Neural progenitor cell (in vitro differentiated cells): Measurements from ENCODE around the gene MZF1. TPM values are rescaled to one million over a fixed set of nuclear protein-coding genes. Genes with fewer than 3 reads are reported as not detected.

Experiments used
- DNase-seq: peaks from one replicate; pipeline ENCODE4 v3.0.0-alpha.2; 2016; ENCODE audit warnings: low spot score
- H2AFZ ChIP-seq: fragments of 200-600 bp; sonication (generic); replicated peaks from 2 replicates; pipeline ENCODE4 v1.6.1; 2016; ENCODE audit warnings: antibody characterized with exemption
- H3F3A ChIP-seq: fragments of 200-600 bp; sonication (generic); 2 replicates; pipeline ENCODE4 v1.6.1; 2016; ENCODE audit warnings: antibody characterized with exemption, low read depth
- H3K27ac ChIP-seq: fragments of 200-600 bp; sonication (generic); 2 replicates; pipeline ENCODE4 v1.5.1; 2016; ENCODE audit warnings: mild to moderate bottlenecking
- H3K27me3 ChIP-seq: fragments of 200-600 bp; sonication (generic); 2 replicates; pipeline ENCODE4 v1.6.1; 2016; ENCODE audit warnings: mild to moderate bottlenecking, moderate library complexity
- H3K36me3 ChIP-seq: fragments of 200-600 bp; sonication (generic); 2 replicates; pipeline ENCODE4 v1.5.1; 2016
- H3K4me1 ChIP-seq: fragments of 200-600 bp; sonication (generic); 2 replicates; pipeline ENCODE4 v1.6.1; 2016; ENCODE audit warnings: mixed run types
- H3K4me2 ChIP-seq: fragments of 200-600 bp; sonication (generic); 2 replicates; pipeline ENCODE4 v1.6.1; 2016
- H3K4me3 ChIP-seq: fragments of 200-600 bp; sonication (generic); 2 replicates; pipeline ENCODE4 v1.5.1; 2016
- H3K79me2 ChIP-seq: fragments of 200-600 bp; sonication (generic); 2 replicates; pipeline ENCODE4 v1.6.1; 2016; ENCODE audit warnings: low read depth
- H3K9ac ChIP-seq: fragments of 200-600 bp; sonication (generic); 2 replicates; pipeline ENCODE4 v1.6.1; 2016
- H3K9me3 ChIP-seq: fragments of 200-600 bp; sonication (generic); 2 replicates; pipeline ENCODE4 v1.5.1; 2016; ENCODE audit warnings: low read depth
- H4K20me1 ChIP-seq: fragments of 200-600 bp; sonication (generic); 2 replicates; pipeline ENCODE4 v1.6.1; 2016; ENCODE audit warnings: low read depth
- H3K27ac Mint-ChIP-seq: 3 replicates; pipeline ENCODE4 v1.8.0; 2021; ENCODE audit warnings: mixed read lengths
- H3K27me3 Mint-ChIP-seq: 2 replicates; pipeline ENCODE4 v1.8.0; 2022; ENCODE audit warnings: low read depth, mild to moderate bottlenecking, inconsistent platforms, moderate library complexity, mixed read lengths; ENCODE audit not compliant: insufficient read depth
- H3K36me3 Mint-ChIP-seq: 3 replicates; pipeline ENCODE4 v1.8.0; 2021; ENCODE audit warnings: mixed read lengths
- H3K4me1 Mint-ChIP-seq: 3 replicates; pipeline ENCODE4 v1.8.0; 2021; ENCODE audit warnings: mixed read lengths
- H3K4me3 Mint-ChIP-seq: 3 replicates; pipeline ENCODE4 v1.8.0; 2021; ENCODE audit warnings: mild to moderate bottlenecking, moderate library complexity, mixed read lengths
- H3K9me3 Mint-ChIP-seq: 3 replicates; pipeline ENCODE4 v1.8.0; 2020; ENCODE audit warnings: mixed read lengths
- EZH2 ChIP-seq: fragments of 200-600 bp; sonication (generic); IDR thresholded peaks from 2 replicates; pipeline ENCODE4 v1.6.1; 2017; ENCODE audit warnings: antibody characterized with exemption, mild to moderate bottlenecking, moderate library complexity
- EZH2phosphoT487 ChIP-seq: fragments of 200-600 bp; sonication (generic); IDR thresholded peaks from 2 replicates; pipeline ENCODE4 v1.6.1; 2017; ENCODE audit warnings: antibody characterized with exemption
- total RNA-seq: library from RNA; depleted of rRNA; stranded (reverse); fragments of >200 nt; gene quantifications from 2 replicates; pipeline ENCODE4 v1.2.3, GENCODE V29; 2015; ENCODE audit warnings: low replicate concordance
- TF ChIP-seq, protein P1 (sequence below): fragments of 200-600 bp; sonication (generic); IDR thresholded peaks from 2 replicates; pipeline ENCODE4 v1.5.1; 2017; ENCODE audit warnings: antibody characterized with exemption, mild to moderate bottlenecking

MZF1 gene
- total RNA-seq, 1 donor from 2014 or later: 8.4 TPM

DNA sequence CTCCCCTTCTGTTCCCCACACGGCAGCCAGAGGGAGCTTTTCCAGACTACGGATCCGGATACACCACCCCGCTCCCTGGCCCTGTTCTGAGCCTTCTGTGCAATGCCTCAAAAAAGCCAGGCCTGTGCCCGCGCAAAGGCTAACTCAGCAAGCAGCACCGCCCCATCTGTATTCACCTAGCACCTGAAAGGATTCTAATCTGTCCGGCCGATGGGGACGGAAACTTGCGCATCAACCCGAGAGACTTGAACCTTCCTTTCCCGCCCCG, 54.1 kb downstream of the MZF1 start:
- Mint-ChIP-seq H3K9me3 (no peaks in the 10 kb centered on the region), H3K4me3 (peak overlapping the region; percentile 94), H3K27ac (peak overlapping the region; percentile 99), H3K4me1 (peaks cover 33% of the 10 kb centered on the region), H3K36me3 (peaks cover 13% of the 10 kb centered on the region), H3K27me3 (peaks cover 12% of the 10 kb centered on the region)
- H3K79me2 ChIP-seq: peaks cover 49% of the 10 kb centered on the region
- H3F3A ChIP-seq: peaks cover 60% of the 10 kb centered on the region
- H3K27me3 ChIP-seq: no peaks in the 10 kb centered on the region
- H3K9me3 ChIP-seq: no peaks in the 10 kb centered on the region
- no peak for TF ChIP-seq EZH2
- TF ChIP-seq EZH2phosphoT487: no peak
- TF ChIP-seq, protein P1, sequence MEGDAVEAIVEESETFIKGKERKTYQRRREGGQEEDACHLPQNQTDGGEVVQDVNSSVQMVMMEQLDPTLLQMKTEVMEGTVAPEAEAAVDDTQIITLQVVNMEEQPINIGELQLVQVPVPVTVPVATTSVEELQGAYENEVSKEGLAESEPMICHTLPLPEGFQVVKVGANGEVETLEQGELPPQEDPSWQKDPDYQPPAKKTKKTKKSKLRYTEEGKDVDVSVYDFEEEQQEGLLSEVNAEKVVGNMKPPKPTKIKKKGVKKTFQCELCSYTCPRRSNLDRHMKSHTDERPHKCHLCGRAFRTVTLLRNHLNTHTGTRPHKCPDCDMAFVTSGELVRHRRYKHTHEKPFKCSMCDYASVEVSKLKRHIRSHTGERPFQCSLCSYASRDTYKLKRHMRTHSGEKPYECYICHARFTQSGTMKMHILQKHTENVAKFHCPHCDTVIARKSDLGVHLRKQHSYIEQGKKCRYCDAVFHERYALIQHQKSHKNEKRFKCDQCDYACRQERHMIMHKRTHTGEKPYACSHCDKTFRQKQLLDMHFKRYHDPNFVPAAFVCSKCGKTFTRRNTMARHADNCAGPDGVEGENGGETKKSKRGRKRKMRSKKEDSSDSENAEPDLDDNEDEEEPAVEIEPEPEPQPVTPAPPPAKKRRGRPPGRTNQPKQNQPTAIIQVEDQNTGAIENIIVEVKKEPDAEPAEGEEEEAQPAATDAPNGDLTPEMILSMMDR: peak; percentile 55
- peak overlapping the region; percentile 54 for H3K4me3 ChIP-seq
- peaks cover 4% of the 10 kb centered on the region for H4K20me1 ChIP-seq
- H3K4me2 ChIP-seq: peak overlapping the region; percentile 87
- peaks cover 16% of the 10 kb centered on the region for H3K4me1 ChIP-seq
- no peaks in the 10 kb centered on the region for H3K36me3 ChIP-seq
- peak overlapping the region; percentile 56 for H3K9ac ChIP-seq
- peak overlapping the region; percentile 69 for H3K27ac ChIP-seq
- peak; percentile 89 for DNase-seq
- H2AFZ ChIP-seq: peak overlapping the region; percentile 20

DNA sequence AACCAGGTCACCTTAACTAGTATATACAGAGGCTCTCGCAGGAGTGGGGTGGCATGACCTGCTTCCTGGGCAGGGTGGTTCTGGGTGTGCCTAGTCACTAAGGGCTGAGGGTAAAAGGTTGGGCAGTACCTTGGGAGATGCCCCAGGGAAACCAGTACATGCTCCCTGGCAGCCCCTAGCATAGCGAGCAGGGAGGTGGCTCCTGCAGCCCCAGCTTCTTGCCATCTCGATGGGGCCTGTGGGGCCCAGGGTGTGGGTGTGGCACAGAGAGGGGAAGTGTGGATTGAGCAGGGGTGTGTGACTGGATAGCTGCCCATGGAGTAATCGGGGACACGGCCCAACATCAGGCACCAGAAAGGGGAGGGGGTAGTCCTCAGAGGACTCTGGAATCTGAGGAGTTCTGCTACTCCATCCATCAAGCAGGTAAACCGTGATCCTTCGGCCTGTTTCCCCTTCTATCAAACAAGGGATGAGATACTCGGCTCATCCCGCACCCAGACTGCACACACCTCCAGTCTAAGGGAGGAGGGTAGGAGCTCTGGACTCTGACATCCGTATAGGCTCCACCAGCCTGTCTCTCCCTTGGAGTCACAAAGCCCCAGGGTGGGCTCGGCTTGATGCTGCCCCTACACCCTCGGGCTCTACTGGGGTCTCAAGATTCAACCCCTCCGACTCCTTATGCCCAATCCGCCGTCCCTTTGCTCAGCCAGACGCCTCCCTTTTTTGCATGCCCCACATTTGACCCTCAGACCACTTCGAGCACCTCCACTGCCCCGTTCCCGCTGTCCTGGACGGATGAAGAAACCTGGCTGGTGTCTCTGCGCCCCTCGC, 54.7 kb downstream of the MZF1 start:
- H3K9ac ChIP-seq: peak overlapping the region; percentile 56
- Mint-ChIP-seq H3K36me3 (peaks cover 13% of the 10 kb centered on the region), H3K9me3 (no peaks in the 10 kb centered on the region), H3K4me3 (peak overlapping the region; percentile 94), H3K27ac (peak overlapping the region; percentile 99), H3K27me3 (peaks cover 12% of the 10 kb centered on the region), H3K4me1 (peaks cover 33% of the 10 kb centered on the region)
- peaks cover 60% of the 10 kb centered on the region for H3F3A ChIP-seq
- H4K20me1 ChIP-seq: peaks cover 4% of the 10 kb centered on the region
- peaks cover 49% of the 10 kb centered on the region for H3K79me2 ChIP-seq
- H3K9me3 ChIP-seq: no peaks in the 10 kb centered on the region
- peak overlapping the region; percentile 87 for H3K4me2 ChIP-seq
- H3K4me1 ChIP-seq: peaks cover 16% of the 10 kb centered on the region
- no peak overlapping the region for H2AFZ ChIP-seq
- H3K27ac ChIP-seq: peak overlapping the region; percentile 69
- TF ChIP-seq EZH2 (no peak), EZH2phosphoT487 (no peak)
- TF ChIP-seq, protein P1: no peak
- peak overlapping the region; percentile 54 for H3K4me3 ChIP-seq
- H3K27me3 ChIP-seq: no peaks in the 10 kb centered on the region
- DNase-seq: no peak
- no peaks in the 10 kb centered on the region for H3K36me3 ChIP-seq

DNA sequence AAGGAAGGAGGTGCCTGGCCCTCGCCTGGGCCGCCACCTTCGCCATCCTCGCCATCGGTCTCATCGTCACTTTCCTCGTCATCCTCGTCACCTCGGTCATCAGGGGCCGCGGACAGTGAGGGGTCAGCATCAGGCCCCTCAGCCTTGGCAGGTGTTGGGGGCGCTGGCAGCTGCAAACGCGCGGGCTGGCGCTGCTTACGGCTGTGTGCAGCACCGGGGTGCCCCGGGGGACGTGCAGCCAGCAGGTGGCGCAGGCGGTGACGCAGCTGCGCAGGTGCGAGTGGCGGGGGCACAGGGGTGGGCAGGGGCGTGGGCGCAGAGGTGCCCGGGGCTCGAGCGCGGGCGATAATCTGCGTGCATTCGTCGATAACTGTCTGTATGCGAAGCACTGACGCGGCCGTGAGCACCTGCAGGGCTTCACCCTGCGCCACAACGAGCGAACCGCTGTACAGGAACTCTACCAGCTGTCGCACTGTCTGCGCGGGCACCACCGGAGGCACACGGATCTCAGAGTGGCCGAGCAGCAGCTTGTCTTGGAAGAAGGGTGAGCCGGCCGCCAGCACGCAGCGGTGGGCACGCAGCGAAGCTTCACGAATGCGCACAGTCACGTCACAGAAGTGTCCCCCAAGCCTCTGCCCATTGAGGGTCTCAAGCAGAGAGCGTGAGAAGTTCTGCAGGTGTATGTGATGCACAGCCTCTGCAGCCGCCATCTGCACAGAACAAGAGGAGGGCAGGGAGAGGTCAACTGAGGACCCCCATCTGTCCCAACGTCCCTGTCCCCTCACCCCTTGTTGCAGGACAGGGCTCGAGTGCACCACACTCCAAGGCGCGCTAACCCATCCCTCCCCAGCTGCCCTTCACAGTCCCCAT, 55.9 kb downstream of the MZF1 start:
- Histone ChIP-seq H3K4me2 (no peak overlapping the region), H4K20me1 (peaks cover 8% of the 10 kb centered on the region), H3K27ac (no peak overlapping the region), H3K9me3 (no peaks in the 10 kb centered on the region), H2AFZ (no peak overlapping the region), H3K9ac (no peak overlapping the region), H3K27me3 (no peaks in the 10 kb centered on the region), H3K4me3 (no peak overlapping the region), H3K79me2 (peaks cover 49% of the 10 kb centered on the region), H3F3A (peaks cover 51% of the 10 kb centered on the region), H3K36me3 (no peaks in the 10 kb centered on the region), H3K4me1 (peaks cover 16% of the 10 kb centered on the region)
- no peak overlapping the region for H3K27ac Mint-ChIP-seq
- H3K27me3 Mint-ChIP-seq: peaks cover 8% of the 10 kb centered on the region
- H3K36me3 Mint-ChIP-seq: peaks cover 13% of the 10 kb centered on the region
- H3K4me1 Mint-ChIP-seq: peaks cover 33% of the 10 kb centered on the region
- no peaks in the 10 kb centered on the region for H3K9me3 Mint-ChIP-seq
- no peak overlapping the region for H3K4me3 Mint-ChIP-seq
- no peak for DNase-seq
- TF ChIP-seq EZH2phosphoT487: no peak
- TF ChIP-seq, protein P1: peak; percentile 34
- TF ChIP-seq EZH2: no peak
